GM19463 (cell line): Measurements from ENCODE around the gene SFSWAP.
"Not testable (repeated sequence)": the region's sequence is repeated elsewhere in the genome, so short reads cannot be mapped to it uniquely, and the experiment has no call there.

Source experiments
- ATAC-seq: cut with Tn5 transposase; IDR thresholded peaks from one replicate; pipeline ENCODE4 v1.9.1; 2021; ENCODE audit warnings: mild to moderate bottlenecking, moderate library complexity; ENCODE audit not compliant: unreplicated experiment

Gene SFSWAP

DNA sequence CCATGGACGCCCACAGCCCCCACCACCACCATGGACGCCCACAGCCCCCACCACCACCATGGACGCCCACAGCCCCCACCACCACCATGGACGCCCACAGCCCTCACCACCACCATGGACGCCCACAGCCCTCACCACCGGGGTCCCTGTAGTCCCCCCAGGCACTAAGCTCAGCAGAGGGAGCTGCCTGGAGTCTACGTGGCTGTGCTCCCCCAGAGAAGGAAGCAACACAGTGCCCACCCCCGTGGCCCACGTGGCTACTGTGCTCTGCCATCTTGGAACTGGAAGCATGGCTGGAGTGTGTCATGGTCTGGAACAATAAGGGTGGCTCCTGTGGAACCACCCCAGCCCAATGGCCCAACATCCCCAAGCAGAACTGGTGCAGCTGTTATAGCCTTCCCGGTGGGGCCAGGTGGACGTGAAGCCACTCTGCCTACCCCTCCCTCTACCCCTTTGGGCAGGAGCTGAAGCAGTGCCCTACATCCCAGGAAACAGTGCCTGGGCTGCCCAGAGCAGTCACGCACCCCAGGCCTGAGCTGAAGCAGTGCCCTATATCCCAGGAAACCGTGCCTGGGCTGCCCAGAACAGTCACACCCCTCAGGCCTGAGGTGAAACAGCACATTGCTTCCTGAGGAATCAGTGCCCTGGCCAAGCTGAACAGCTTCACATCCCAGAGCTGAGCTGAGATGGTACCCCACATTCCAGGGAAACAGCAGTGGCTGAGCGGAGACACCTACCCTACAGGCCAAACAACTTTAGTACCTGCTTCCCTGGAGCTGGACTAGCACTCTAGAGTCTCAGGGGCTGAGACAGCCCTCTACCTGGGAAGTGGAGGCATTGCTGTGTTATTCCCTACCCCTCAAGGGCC is 9.0 kb upstream of the SFSWAP start:
- no peak for ATAC-seq

DNA sequence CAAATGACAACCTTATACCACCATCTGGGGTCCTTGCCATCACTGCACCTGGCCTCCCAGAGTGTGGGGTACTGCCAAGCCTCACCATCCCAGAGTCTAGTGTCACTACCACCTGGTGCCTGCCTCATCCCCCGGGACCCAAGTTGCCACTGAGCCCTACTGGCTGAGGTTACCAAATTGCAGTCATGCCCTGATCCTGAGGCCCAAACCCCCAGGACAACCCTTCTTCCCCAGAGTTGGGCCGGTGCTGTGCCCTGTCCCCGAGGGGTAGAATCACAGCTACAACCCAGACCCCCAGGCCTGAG is 8.4 kb upstream of the SFSWAP start:
- ATAC-seq, result no peak

DNA sequence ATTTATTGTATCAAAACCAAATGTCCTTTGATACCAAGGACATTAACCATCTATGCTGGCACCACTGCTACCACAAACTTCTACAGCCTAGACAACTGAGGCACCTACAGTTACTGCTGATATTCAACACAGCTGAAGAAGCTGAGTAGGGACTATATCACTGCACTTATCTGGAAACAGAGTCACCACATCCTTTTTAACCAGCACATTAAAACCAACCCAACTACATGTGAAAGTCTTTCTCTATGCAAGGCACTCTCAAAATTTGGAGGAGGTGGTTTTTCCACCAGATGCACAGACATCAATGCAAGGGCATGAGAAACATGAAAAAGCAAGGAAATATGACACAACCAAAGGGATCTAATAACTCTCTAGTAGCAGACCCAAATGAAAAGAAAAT is 7.7 kb upstream of the SFSWAP start:
- no peak for ATAC-seq

DNA sequence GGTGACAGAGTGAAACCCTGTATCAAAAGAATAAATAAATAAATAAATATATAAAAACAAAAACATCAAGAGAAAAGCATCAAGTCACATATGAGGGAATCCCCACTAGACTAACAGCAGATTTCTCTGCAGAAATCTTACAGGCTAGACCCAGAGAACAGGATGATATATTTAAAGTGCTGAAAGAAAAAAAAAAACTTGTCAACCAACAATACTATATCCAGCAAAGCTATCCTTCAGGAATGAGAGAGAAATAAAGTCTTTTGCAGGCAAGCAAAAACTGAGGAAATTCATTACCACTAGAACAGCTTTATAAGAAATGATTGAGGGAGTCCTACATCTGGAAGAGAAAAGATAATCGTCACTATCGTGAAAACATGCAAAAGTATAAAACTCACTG is 6.4 kb upstream of the SFSWAP start:
- ATAC-seq, result no peak

GRCh38 chr12:131706709-131707108 is 4.2 kb upstream of the SFSWAP start:
- ATAC-seq, result not testable (repeated sequence)

- no peak for ATAC-seq
Measured at GRCh38 chr12:131709226-131709625, 1.7 kb upstream of the SFSWAP start.

- no peak for ATAC-seq
Measured at GRCh38 chr12:131711551-131712205, 788 bp downstream of the SFSWAP start.

GRCh38 chr12:131713349-131713748 is 2.5 kb downstream of the SFSWAP start:
- no peak for ATAC-seq

DNA sequence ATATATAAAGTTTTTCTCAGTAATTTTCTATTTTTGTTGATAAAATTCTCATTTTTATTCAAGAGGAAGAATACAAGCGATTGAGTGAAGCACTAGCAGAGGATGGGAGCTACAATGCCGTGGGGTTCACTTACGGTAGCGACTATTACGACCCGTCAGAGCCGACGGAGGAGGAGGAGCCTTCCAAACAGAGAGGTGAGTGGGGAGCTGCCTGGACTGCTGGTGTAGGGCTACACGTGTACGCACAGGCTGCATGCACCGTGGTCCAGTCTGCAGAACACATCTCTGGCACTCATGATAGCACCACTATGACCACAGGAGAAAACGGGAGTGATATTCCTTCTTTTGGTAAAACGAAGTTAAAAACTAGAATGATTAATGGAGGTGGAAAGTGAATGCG is 3.9 kb downstream of the SFSWAP start:
- no peak for ATAC-seq

DNA sequence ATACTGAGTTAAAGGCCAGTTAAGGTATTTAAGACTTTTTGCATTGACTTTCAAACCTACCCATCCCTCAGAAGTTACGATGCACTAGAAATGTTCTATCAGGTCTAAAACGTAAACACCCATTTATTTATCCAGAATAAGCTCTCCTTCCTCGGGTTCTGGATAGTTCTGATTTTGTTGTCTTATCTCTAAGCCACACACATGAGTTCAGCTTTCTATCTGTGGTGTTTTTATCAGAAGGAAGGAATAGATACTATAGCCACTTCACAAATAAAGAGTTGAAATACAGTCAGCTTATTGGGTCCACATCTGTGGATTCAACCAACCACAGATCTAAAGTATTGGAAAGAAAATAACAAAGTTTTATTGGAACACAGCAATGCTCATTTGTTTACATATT is 5.4 kb downstream of the SFSWAP start:
- no peak for ATAC-seq

- ATAC-seq, result no peak
Measured at GRCh38 chr12:131720241-131720640, 9.4 kb downstream of the SFSWAP start.

- no peak for ATAC-seq
Measured at GRCh38 chr12:131720921-131721320, 10.0 kb downstream of the SFSWAP start.

DNA sequence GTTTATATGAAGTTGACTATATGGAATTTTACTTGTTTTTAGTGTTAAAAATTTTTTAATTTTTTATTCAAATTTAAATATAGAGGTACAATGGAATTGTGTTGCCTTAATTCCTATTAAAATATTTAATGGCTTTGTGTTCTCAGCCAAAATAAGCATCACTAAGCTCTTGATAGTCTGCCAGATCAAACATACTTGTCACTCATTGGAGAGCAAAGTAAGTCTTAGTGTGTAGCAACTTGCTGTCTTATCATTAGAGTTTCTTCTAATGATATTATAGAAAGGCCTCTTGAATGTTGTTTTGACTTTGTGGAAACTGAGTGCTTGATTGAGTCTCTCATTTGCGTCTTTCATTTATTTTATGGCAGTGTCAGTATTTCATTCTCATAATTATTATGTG is 10.7 kb downstream of the SFSWAP start:
- ATAC-seq, result no peak

GRCh38 chr12:131723532-131723931 is 12.6 kb downstream of the SFSWAP start:
- ATAC-seq, result no peak

DNA sequence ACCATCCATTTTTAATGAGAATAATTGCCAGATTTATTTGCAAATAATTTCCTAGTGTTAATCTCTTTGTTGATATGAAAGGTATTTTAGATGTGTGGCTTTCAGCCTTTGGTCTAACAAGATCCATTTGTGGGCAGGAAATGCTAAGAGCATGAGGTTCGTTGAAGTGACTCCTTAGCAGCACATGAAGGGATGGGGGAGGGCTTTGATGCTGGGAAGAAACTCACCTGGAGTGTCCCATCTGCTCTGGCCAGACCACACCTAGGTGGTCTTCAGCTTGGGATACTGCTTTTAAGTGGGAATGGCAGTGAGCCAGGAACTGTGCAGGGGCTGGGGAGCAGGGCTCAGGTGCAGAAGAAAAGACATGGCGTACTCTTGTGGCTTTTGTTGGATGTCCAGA is 13.6 kb downstream of the SFSWAP start:
- ATAC-seq, result no peak

GRCh38 chr12:131725503-131725902 is 14.6 kb downstream of the SFSWAP start:
- no peak for ATAC-seq

GRCh38 chr12:131728720-131729119 is 17.8 kb downstream of the SFSWAP start:
- ATAC-seq, result no peak

- ATAC-seq, result no peak
Measured at GRCh38 chr12:131729254-131729955, 18.5 kb downstream of the SFSWAP start.

GRCh38 chr12:131732996-131733615 is 22.2 kb downstream of the SFSWAP start:
- ATAC-seq, result no peak

- no peak for ATAC-seq
Measured at GRCh38 chr12:131733874-131734273, 23.0 kb downstream of the SFSWAP start.

- no peak for ATAC-seq
Measured at GRCh38 chr12:131734336-131735152, 23.7 kb downstream of the SFSWAP start.
